HG03565 (cell line): ENCODE data around the gene ZNF883.
"Not testable (repeated sequence)": the region's sequence is repeated elsewhere in the genome, so short reads cannot be mapped to it uniquely, and the experiment has no call there.

Source experiments
- ATAC-seq: cut with Tn5 transposase; IDR thresholded peaks from one replicate; pipeline ENCODE4 v1.9.1; 2021; ENCODE audit warnings: mild to moderate bottlenecking, moderate library complexity; ENCODE audit not compliant: unreplicated experiment

Gene ZNF883

GRCh38 chr9:113011911-113012381, at the start of gene ZNF883:
Gene ZNF883 (minus strand): TSS chr9:113012192.
- no peak for ATAC-seq

GRCh38 chr9:113061072-113061850, 49.3 kb upstream of the ZNF883 start:
- ATAC-seq = not testable (repeated sequence)

GRCh38 chr9:113059581-113060284, 47.7 kb upstream of the ZNF883 start:
- not testable (repeated sequence) for ATAC-seq

- no peak for ATAC-seq
Observed at GRCh38 chr9:113057193-113057592, 45.2 kb upstream of the ZNF883 start.

GRCh38 chr9:113056191-113057106, 44.5 kb upstream of the ZNF883 start, which contains the start of gene ZFP37:
Gene ZFP37 (minus strand): TSS chr9:113056724. CDS start chr9:113056688, 36 bp downstream.
- peak; percentile 97 for ATAC-seq

- ATAC-seq = no peak
Observed at GRCh38 chr9:113042884-113043657, 31.1 kb upstream of the ZNF883 start.

- no peak for ATAC-seq
Observed at GRCh38 chr9:113026200-113026599, 14.2 kb upstream of the ZNF883 start.

- no peak for ATAC-seq
Observed at GRCh38 chr9:113018247-113018646, 6.3 kb upstream of the ZNF883 start.

- no peak for ATAC-seq
Observed at GRCh38 chr9:113012492-113012891, 500 bp upstream of the ZNF883 start.

GRCh38 chr9:113005777-113006176, 6.2 kb downstream of the ZNF883 start:
- no peak for ATAC-seq

GRCh38 chr9:112997236-112997941, 14.6 kb downstream of the ZNF883 start:
- ATAC-seq = no peak

- no peak for ATAC-seq
Observed at GRCh38 chr9:112971415-112971814, 40.6 kb downstream of the ZNF883 start.

GRCh38 chr9:112970939-112971338, 41.1 kb downstream of the ZNF883 start:
- ATAC-seq = no peak

GRCh38 chr9:112969730-112970129, 42.3 kb downstream of the ZNF883 start:
- no peak for ATAC-seq

GRCh38 chr9:112955550-112955949, 56.4 kb downstream of the ZNF883 start:
- no peak for ATAC-seq

GRCh38 chr9:112945620-112946208, 66.3 kb downstream of the ZNF883 start:
- no peak for ATAC-seq

GRCh38 chr9:112939418-112939817, 72.6 kb downstream of the ZNF883 start:
- no peak for ATAC-seq

- ATAC-seq = no peak
Observed at GRCh38 chr9:112933696-112934095, 78.3 kb downstream of the ZNF883 start.

- ATAC-seq = no peak
Observed at GRCh38 chr9:112925058-112925641, 86.8 kb downstream of the ZNF883 start.
